GM21529 (cell line): Measurements from ENCODE around the gene NAT8.
"Not testable (repeated sequence)": the region's sequence is repeated elsewhere in the genome, so short reads cannot be mapped to it uniquely, and the experiment has no call there.

Experiments
- ATAC-seq: cut with Tn5 transposase; IDR thresholded peaks from one replicate; pipeline ENCODE4 v1.9.1; 2021; ENCODE audit not compliant: unreplicated experiment

The NAT8 gene, protein sequence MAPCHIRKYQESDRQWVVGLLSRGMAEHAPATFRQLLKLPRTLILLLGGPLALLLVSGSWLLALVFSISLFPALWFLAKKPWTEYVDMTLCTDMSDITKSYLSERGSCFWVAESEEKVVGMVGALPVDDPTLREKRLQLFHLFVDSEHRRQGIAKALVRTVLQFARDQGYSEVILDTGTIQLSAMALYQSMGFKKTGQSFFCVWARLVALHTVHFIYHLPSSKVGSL

DNA sequence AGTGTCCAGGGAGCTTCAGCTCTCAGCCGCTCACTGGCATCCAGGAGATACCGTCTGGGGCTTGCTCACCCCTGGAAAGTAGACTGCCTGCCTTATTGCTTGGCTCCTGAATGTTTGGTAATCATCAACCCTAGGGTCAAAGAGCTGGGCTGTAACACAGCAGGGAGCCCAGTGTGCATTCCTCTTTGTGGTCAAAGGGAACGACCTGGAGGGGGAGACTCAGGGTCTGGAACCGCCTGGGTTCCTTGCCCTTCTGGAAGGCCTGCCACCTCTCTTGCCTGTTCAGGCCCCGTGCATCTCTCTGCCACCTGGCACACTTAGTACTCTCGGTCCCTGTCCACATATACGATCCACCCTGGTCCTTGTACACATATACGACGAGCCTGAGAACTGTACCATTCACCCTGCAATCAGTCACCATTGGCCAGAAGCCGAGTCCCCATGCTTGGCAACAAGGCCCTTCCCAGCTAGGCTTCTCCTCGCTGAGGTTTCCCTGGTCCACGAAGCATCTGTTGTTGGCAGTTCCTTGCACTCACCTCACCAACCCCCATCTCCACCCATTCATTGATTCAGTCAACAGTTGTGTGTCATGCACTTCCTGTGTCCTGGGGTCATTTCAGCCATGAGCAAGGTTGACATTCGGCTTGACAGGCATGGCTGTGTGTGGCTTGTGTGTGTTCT, at the start of gene NAT8:
Gene NAT8, minus strand, starts transcription at position 85 of the 681 bp plus-strand sequence. CDS start 794 bp downstream, outside the sequence.
- ATAC-seq = no peak

DNA sequence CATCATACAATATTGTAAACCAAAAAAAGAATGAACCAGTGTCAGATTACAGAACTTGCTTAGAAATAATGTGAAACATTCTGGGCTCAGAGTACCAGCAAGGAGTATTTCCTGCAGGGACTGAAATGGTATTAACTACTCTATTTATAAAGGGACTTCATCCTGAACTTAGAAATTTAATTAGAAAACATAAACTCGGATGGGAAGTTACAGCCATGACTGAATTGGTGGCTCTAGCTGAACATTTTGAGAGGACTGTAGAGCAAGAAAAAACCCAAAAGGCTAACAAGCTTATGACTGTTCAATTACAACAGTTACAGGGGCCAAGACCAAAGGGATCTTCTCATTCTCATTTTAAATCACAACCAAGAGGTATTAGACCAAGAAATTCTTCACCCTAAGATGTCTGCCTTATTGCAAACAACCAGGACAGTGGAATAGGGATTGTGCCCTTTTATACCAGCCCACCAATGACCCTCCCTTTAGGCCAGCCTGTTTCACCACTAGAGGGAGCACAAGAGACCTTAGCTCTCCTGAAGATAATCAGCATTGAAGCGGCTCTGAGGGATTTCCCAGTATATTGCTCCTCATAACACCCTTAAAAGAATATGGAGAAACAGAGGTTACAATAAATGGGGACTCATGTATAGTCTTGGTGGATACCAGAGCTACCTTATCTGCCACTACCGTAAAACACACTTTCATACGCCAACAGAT, 48.3 kb upstream of the NAT8 start:
- peak; percentile 85 for ATAC-seq

DNA sequence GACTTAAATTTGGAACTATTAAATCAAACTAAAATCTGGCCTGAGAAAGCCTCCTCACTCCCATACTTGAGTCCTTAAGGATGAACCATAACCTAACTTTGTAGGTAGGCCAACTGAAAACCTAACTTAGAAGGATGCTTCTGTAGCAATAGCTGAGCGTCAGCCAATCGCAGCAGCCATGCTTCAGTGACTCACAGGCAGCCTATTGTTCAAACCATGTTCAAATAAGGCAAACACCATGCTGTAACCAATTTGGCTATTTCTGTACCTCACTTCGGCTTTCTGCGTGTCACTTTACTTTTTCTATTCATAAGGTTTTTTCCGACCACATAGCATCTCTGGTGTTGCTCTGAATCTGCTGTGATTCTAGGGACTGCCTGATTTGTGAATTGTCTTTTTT, 46.3 kb upstream of the NAT8 start:
- ATAC-seq = not testable (repeated sequence)

DNA sequence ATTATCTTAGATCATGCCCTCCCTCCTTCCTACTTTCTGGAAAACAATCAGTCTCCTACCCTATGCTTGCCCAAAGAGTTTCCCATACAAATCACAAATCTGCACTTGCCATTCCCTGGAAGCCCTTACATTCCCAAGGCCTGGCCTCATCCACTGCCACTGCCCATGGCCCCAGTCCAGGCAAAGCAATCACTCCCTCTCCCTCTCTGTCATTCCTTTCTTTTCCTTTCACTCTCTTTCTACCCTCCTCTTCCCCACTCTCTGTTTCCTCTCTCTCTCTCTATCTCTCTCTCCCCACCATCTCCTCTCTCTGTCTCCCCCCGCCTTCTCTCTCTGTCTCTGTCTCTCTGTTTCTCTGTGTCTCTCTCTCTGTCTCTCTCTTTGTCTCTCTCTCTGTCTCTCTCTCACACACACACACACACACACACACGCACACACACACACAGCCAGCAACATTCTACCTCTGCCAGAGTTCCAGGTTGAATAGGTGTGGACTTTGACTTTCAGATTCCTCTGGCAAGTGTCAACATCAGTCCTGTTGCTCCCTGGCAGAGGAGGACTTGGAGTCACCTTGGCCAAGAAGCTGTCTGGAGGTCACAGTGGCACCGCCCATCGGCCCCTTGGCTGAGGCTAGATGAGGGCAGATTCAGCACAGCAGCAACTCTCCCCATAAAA, 43.7 kb upstream of the NAT8 start:
- ATAC-seq = no peak

DNA sequence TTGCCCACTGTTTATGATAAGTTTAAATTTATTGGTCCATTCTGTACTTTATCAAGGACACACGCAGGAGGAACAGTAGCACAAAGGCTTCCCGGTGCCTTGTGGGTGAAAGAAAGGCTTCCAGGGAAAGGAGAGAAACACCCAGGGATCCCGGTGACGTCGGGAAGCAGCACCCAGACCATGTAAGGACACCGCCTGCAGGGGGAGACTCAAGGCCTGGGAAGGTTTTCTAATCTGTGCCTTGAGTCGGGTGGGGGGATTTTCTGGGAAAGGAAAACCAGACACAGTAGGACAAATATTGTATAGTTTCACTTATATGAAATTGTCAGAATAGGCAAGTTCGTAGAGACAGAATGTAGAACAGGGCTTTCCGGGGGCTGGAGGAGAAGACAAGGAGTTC, 42.7 kb upstream of the NAT8 start:
- ATAC-seq = not testable (repeated sequence)

DNA sequence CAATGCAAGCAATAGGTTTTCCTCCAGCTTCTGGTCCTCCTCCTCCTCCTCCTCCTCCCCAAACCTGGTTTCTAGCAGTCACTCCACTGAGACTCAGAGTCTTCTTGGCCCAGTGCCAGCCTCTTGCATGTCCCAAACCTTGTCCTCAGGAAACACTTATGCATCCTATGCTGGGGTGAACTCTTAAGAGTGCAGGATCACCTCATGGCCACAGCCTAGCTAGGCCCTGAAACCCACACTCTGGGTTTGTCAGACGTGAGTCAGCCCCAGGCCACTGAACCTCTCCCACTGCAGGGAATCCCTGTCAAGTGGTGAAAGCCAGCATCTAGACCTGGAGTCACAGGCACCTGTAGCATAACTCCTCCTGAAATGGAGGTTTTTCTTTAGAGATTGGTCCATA, 42.1 kb upstream of the NAT8 start:
- not testable (repeated sequence) for ATAC-seq

DNA sequence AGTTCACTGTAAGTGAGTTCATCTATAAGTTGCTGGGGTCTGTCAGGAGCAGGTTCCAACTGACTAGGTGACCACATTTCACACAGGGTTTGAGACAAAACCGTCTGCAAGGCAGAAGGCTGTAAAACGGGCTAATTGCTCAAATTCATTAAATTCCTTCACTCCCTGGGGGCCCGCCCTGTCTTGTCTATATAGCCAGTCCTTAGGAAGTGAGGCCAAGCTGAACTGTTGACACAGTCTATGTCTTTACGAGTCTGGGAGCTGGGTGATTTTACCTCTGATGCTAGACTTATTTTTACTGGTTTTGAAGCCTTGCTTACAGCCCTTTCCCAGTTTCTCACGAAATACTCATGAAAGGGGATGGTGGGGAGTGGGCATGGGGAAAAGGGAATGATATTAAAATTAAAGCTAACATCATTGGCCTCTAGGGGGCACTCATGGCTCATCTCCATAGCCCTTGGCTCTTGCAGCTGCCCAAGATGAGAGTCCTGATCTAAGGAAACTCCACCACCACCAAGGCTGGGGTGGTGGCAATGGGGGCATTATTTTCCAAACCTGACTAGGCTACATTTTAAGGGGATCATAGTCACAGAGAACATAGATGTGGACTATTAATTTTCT, 37.8 kb upstream of the NAT8 start:
- not testable (repeated sequence) for ATAC-seq

DNA sequence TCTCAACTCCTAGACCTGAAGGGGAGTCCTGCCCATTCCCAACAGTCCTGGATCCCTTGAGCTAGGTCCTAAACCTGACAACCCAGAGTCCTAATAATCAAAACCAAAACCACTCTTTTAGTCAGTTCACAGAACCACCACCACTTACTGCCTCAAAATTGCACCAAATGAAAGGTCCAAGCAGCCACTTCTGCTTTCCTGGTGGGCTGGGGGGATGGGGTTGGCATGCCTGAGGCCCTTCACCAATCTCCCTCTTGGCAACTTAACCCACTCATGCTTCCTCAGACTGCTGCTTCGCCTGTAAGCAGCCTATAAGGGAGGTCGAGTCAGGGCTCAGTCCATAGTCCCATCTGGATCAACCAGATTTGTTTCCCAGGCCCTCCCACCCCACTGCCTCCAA, 37.0 kb upstream of the NAT8 start:
- not testable (repeated sequence) for ATAC-seq

DNA sequence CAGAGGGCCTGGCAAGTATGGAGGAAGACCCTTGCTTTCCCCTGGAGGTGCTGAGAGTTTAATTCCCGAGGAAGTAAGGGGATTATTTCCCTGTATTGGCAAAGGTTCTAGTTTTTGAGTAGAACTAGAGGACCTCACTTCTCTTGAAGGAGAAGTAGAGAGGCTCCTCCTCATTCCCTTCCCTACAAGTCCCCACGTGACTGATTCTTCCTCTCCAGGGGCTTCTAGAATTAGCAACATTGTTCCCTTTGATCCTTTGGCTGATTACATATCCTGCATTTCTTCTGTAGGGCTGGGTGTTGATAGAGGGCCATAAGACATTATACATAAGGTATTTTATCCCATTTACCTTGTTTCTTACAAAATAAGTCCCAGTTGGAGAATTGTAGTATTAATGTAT, 35.8 kb upstream of the NAT8 start:
- ATAC-seq = not testable (repeated sequence)

DNA sequence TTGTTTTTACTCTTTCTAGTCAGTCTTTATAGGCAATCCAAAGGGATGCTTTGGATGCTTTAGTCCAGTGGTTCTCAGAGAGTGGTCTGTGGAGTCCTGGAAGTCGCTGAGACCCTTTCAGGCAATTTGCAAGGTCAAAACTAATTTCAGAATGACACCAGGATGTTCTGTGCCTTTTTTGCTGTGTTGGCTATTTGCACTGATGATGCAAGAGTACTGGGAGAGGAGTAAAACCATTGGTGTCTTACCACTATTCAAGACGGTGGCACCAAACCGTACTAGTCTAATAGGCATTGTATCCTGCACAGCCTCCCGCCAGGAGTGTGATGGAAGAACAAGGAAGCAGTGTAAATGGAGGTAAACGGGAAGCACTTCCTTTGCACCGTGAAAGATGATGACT, 34.0 kb upstream of the NAT8 start:
- not testable (repeated sequence) for ATAC-seq

DNA sequence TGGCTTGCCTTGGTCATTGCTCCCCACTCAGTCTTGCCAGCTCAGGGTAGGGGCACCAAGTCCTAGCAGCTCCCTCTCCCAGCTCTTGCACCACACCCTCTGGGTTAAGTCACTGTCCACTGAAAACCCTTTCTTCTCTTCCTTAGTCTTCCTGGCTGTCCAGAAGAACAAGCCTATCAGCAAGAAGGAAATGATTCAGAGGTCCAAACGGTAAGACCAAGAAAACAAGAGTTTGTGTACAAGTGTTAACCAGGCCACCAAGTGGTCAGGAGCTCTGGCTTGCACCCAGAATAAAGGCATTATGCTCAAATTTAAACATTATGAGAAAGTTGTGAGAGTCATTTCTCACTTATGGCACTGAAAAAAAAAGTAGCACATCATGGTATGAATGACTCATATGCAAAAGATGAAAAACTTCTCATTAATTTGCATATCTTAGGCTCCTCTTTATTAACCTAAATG, 32.5 kb upstream of the NAT8 start:
- ATAC-seq = peak; percentile 58

DNA sequence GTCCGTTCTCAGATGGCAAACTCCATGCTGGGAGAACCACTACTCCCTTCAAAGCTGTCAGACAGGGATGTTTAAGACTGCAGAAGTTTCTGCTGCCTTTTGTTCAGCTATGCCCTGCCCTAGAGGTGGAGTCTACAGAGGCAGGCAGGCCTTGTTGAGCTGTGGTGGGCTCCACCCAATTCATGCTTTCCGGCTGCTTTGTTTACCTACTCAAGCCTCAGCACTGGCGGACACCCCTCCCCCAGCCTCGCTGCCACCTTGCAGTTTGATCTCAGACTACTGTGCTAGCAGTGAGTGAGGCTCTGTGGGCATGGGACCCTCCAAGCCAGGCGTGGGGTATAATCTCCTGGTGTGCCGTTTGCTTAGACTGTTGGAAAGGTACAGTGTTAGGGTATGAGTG, 27.8 kb upstream of the NAT8 start:
- ATAC-seq = not testable (repeated sequence)

DNA sequence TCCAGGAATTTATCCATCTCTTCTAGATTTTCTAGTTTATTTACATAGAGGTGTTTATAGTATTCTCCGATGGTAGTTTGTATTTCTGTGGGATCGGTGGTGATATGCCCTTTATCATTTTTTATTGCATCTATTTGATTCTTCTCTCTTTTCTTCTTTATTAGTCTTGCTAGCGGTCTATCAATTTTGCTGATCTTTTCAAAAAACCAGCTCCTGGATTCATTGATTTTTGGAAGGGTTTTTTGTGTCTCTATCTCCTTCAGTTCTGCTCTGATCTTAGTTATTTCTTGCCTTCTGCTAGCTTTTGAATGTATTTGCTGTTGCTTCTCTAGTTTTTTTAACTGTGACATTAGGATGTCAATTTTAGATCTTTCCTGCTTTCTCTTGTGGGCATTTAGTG, 25.0 kb upstream of the NAT8 start:
- ATAC-seq = not testable (repeated sequence)

DNA sequence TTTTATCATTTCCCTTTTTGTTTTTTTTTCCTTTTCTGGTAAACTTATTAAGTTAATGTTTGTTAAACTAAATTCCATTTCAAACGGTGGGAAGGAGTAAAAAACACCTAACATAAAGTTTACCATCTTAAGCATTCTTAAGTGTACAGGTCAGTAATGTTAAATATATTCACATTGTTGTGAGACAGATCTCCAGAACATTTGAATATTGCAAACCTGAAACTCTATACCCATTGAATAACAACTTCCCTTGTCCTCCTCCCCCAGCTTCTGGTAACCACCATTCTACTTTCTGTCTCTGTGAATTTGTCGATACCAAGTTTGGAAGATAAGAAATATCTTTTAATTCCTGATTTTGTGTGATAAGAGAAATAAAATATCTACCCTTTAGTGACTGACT, 12.0 kb upstream of the NAT8 start:
- no peak for ATAC-seq

DNA sequence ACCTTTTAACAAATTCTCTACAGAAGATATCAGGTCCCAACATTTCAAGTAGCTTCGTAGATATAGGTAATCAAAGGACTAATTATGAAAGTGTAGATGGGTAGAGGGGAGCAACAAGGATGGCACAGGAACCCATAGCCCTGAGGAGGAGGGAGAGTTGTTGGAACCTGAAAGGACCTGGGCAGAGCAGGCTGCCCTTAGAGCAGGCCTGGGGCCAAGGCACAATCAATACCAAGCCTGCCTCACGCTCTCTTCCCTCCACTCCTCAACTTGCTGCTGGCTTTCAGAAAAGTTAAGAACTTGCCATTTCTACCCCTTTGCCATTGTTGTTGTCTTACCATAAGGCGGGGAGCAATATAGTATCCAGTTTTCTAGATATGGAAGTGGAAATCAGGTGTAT, 10.1 kb upstream of the NAT8 start:
- ATAC-seq = no peak

DNA sequence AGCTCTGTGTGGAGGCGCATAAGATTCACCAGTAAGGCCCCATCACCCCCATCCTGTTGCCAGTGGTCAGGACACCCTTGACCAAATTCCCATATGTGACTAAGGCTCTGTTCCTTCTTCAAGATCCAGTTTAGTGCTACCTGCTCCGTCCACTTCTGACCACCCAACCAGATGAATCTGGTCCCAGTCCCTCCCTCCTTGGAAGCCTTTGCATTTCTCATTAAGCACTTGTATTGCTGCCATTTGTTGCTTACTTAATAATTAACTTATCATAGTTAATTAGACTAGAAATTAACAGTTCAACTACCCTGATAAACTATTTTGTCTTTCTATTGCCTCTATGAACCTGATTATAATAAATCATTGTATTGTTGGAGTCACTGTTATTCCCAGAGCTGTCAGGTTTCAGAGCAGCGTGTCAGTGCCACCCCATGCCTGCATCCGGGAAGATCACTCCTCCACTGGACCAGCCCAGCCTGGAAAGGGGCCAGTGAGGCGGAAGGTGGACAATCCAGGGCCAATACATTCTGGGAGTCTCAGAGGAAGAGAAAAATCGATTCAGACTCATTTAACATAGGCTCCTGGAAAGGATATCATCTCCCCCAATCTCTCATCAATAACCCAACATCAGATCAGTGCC, 9.5 kb upstream of the NAT8 start:
- ATAC-seq = no peak

DNA sequence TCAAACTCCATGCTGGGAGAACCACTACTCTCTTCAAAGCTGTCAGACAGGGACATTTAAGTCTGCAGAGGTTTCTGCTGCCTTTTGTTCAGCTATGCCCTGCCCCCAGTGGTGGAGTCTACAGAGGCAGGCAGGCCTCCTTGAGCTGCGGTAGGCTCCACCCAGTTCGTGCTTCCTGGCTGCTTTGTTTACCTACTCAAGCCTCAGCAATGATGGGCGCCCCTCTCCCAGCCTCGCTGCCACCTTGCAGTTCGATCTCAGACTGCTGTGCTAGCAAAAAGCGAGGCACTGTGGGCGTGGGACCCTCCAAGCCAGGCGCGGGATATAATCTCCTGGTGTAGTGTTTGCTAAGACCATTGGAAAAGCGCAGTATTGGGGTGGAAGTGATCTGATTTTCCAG, 5.5 kb upstream of the NAT8 start:
- not testable (repeated sequence) for ATAC-seq

DNA sequence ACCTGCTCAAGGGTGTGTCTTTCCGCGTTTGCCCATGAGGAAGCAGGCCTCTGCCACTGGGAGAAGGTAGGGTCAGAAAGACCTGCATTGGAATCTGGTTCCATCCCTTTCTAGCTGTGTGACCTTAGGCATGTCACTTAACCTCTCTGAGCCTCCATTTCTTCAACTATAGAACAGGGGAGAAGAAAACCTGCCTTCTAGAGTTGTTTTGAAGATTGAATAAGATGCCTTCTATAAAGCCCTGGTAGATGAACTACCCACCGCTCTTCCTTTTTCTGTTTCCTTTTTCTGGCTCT, 507 bp downstream of the NAT8 start:
- no peak for ATAC-seq

DNA sequence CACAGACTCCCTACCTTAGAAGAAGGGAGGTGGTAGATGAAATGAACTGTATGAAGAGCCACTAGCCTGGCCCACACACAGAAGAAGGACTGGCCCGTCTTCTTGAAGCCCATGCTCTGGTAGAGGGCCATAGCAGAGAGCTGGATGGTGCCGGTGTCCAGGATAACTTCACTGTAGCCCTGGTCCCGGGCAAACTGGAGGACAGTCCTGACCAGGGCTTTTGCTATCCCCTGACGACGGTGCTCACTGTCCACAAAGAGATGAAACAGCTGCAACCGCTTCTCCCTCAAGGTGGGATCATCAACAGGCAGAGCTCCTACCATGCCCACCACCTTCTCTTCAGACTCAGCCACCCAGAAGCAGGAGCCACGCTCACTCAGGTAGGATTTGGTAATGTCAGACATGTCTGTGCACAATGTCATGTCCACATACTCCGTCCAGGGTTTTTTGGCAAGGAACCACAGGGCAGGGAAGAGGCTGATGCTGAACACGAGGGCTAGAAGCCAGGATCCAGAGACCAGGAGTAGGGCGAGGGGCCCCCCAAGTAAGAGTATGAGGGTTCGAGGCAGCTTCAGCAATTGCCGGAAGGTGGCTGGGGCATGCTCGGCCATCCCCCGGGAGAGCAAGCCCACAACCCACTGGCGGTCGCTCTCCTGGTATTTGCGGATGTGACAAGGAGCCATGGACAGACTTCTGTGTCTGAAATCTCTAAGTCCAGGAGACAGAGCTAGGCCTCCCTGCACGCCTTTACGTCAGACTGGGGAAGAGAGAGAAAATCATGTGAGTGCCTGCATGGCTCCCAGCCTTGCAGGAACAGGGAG, 1.1 kb downstream of the NAT8 start:
- ATAC-seq = no peak

DNA sequence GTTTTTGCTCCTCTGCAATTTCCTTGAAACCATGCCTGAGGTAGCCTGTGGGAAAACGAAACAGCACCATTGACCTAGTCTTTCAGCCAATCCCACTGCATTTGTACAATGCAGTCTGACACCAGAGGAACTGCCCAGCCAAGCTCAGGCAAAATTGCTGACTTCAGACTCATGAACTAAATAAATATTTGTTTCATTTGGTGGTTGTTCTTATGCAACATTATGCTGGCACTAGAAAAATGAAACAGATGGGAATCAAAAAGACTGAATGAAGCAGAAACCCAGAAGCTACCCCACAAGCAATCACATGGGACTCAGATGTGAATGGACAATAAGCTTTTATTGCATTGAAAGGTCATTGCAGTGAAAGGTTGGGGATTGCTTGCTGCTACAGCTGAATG, 1.7 kb downstream of the NAT8 start:
- no peak for ATAC-seq
